GM23338 (cell line): ENCODE results near the gene OSBPL10.

Source experiments
- CREB1 ChIP-seq: fragments of 250-450 bp; sonication (Bioruptor Pico); IDR thresholded peaks from 2 replicates; pipeline ENCODE4 v1.5.0; 2020; ENCODE audit warnings: low read depth, mild to moderate bottlenecking, moderate library complexity
- EZH2 ChIP-seq: fragments of 200-600 bp; sonication (generic); IDR thresholded peaks from one replicate; pipeline ENCODE4 v1.8.0; 2017; ENCODE audit warnings: antibody characterized with exemption, mild to moderate bottlenecking, low read depth; ENCODE audit not compliant: unreplicated experiment
- POLR2AphosphoS5 ChIP-seq: IDR thresholded peaks from 2 replicates; pipeline ENCODE4 v1.6.1; 2016; ENCODE audit warnings: antibody characterized with exemption, low read depth
- TF ChIP-seq, protein P1 (sequence below), 2 experiments: fragments of 200-600 bp in 1 of 2; sonication (generic) in 1 of 2; conservative IDR thresholded peaks; 2 replicates each; pipeline versions ENCODE4 v1.5.1 to v1.6.1; 2016 to 2017; ENCODE audit warnings: antibody characterized with exemption in 2 of 2, low read depth in 2 of 2, mild to moderate bottlenecking in 2 of 2, moderate library complexity in 1 of 2
- TF ChIP-seq, protein P2 (sequence below): IDR thresholded peaks from one replicate; pipeline ENCODE4 v1.6.1; 2018; ENCODE audit warnings: antibody characterized with exemption; ENCODE audit not compliant: unreplicated experiment

DNA sequence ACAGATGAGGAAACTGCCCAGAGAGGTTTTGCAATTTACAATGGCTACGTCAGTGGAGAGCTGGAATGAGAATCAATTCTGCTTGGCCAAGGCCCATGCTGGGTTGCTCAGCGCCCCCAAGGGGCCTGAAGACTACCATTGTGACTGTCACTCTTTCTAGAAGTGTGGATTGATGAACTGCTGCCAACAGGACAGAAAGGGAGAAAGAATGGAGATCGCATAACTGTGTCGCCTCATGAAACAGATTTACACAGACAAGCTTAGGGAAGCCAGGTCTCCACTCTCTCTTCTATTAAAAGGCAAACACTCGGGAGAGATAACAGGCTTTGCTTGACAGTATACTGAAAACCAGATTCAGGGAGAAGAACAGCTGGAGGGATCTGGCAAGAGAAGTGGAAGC, 288.3 kb downstream of the OSBPL10 start:
- TF ChIP-seq, protein P1, sequence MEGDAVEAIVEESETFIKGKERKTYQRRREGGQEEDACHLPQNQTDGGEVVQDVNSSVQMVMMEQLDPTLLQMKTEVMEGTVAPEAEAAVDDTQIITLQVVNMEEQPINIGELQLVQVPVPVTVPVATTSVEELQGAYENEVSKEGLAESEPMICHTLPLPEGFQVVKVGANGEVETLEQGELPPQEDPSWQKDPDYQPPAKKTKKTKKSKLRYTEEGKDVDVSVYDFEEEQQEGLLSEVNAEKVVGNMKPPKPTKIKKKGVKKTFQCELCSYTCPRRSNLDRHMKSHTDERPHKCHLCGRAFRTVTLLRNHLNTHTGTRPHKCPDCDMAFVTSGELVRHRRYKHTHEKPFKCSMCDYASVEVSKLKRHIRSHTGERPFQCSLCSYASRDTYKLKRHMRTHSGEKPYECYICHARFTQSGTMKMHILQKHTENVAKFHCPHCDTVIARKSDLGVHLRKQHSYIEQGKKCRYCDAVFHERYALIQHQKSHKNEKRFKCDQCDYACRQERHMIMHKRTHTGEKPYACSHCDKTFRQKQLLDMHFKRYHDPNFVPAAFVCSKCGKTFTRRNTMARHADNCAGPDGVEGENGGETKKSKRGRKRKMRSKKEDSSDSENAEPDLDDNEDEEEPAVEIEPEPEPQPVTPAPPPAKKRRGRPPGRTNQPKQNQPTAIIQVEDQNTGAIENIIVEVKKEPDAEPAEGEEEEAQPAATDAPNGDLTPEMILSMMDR (conservative IDR thresholded peaks at IDR 0.05; ENCODE audit: low read depth in 2 of 2) = peak; percentile 45 to 59
- no peak for TF ChIP-seq EZH2
- TF ChIP-seq, protein P2, sequence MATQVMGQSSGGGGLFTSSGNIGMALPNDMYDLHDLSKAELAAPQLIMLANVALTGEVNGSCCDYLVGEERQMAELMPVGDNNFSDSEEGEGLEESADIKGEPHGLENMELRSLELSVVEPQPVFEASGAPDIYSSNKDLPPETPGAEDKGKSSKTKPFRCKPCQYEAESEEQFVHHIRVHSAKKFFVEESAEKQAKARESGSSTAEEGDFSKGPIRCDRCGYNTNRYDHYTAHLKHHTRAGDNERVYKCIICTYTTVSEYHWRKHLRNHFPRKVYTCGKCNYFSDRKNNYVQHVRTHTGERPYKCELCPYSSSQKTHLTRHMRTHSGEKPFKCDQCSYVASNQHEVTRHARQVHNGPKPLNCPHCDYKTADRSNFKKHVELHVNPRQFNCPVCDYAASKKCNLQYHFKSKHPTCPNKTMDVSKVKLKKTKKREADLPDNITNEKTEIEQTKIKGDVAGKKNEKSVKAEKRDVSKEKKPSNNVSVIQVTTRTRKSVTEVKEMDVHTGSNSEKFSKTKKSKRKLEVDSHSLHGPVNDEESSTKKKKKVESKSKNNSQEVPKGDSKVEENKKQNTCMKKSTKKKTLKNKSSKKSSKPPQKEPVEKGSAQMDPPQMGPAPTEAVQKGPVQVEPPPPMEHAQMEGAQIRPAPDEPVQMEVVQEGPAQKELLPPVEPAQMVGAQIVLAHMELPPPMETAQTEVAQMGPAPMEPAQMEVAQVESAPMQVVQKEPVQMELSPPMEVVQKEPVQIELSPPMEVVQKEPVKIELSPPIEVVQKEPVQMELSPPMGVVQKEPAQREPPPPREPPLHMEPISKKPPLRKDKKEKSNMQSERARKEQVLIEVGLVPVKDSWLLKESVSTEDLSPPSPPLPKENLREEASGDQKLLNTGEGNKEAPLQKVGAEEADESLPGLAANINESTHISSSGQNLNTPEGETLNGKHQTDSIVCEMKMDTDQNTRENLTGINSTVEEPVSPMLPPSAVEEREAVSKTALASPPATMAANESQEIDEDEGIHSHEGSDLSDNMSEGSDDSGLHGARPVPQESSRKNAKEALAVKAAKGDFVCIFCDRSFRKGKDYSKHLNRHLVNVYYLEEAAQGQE = no peak
- TF ChIP-seq POLR2AphosphoS5 = no peak
- no peak for TF ChIP-seq CREB1
